Erythroblast (primary cell): ENCODE data around the gene SLC1A3.

Experiments
- GATA1 ChIP-seq: IDR thresholded peaks from 2 replicates; pipeline ENCODE4 v1.6.1; 2011; ENCODE audit warnings: low read depth, mild to moderate bottlenecking, control low read depth, low read length, moderate library complexity
- POLR2A ChIP-seq: IDR thresholded peaks from 2 replicates; pipeline ENCODE4 v1.6.1; 2011; ENCODE audit warnings: mild to moderate bottlenecking, low read length

DNA sequence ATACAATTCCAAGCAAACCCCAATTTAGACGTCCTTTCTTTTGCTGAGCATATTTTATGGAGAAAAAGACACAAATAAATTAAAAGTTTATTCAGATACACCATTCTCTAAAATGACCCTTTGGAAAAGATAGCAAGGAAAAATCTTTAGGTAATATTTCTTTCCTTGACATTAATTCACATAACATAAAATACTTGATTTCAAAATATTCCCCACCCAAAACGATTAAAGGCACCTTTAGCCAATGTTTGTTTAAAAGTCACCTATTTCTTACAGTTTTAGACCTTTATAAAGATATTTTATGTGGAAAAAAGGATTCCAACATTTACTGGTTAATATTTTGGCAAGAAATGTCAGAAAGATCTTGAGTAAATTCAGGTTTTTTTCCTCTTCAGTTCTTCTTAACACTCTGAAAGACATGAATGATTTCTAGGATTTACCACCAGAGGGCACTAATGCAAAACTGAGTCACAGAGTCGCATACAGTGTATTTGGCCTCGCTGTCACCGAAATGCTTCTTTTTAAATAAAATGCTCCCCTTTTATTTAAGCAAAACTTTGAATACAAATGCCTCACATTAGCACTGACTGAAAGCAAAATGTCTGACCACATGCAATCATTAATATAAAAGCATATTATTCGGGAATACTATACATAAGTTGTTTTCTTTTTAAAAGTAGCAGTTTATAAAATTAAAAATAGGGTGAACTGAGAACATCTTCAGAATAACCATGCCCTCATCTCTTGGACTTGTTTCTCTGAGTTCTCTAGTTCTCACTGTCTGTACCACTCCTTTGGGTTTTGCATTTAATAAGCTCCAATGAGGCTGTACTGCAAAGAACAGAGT is 122.5 kb downstream of the SLC1A3 start:
- no peak for TF ChIP-seq POLR2A
- no peak for TF ChIP-seq GATA1
